NCI-H2196 treated with DMSO at 0.1 percent for 48 hours (cell line): Measurements from ENCODE around the gene ERG.
A peak's percentile ranks its signal among the peaks of the same experiment; 100 is the strongest.

Experiments
- DNase-seq: peaks from one replicate; lab custom pipeline; 2025; ENCODE audit not compliant: unreplicated experiment; lab: John Stamatoyannopoulos, UW

The ERG gene

DNA sequence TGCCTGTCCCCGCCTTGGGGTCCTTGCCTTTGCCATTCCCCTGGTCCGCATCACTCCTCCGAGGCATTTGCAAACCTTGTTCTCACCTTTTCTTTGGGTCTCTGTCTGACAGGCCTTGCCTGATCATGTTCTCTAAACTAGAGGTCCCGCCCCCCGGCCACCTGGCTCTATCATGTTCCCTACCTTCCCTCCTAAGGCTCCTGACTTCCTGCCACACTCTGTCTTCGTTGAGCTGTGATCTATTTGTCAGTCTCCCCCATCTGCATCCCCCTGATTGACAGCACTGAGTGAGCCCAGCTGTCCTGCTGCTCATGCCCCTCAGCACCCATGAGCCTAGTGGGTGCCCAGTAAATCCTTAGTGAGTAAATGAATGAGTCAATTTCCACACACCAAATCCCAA is 22.8 kb downstream of the ERG start:
- no peak for DNase-seq

DNA sequence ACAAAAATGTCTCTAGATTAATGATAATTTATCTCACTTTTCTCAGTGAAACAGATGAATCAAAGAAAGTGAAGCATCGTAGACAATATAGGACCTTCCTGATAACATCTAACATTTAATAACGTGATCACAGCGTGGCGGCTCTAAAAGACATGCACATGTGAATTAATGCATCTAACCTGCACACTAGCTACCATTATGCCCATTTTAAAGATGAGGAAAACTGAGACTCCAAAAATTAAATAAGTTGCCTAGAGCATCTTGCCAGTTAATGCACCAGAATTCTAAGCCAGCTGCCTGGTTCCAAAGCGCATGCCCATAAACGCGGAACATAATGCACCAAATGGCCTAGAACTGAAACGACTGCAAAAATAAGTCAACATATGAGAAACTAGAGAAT is 23.5 kb downstream of the ERG start:
- no peak for DNase-seq

DNA sequence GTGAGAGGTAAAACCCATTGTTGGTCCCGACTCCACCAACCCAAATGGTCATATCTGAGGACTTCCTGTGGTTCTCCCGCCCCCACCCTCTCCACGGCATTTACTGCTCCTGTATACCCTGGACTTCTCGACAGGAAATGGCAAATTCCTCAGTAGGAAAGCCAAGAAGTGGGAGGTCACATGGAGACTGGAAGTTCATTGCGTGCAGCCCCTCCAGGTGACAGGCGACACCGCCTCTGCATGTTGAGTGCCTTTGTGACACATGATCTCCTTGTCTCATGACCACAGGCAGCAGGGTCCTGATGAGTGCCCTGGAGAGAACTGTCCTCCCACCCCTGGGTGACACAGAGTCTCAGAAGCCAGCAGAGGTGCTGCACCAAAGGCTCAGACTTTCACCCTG is 24.2 kb downstream of the ERG start:
- no peak for DNase-seq

DNA sequence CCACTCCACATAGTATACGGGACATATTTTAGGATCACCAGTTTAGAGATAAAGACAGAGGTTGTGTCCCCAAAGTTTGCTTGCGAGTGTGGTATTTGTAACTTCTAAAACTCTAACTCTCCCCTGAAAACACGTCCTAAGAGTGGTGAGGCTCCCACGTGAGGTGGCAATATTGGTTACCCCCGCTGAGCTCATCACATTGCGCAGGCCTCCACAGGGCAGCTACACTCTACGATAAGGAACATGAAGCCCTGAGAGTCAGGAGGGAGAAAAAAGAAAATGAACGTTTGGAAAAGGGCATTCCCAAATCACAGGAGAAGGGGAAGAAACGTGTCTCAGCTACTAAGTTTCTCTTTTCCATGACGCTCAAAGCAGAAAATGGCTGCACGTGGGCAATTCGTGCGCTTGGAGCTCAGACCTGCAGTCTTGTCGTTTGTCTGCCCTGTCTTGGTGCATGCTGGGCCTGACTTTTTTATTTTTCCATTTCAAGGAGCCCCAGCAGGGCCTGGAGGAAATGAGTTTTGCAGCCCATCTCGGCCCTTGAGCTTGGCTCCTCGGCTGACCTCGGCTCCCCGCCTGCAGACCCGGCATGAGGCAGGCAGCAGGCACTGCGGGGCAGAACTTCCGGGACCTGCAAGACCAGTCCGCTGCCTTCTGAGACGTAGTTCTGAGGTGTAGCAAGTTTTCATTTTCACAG is 25.7 kb downstream of the ERG start:
- no peak for DNase-seq

DNA sequence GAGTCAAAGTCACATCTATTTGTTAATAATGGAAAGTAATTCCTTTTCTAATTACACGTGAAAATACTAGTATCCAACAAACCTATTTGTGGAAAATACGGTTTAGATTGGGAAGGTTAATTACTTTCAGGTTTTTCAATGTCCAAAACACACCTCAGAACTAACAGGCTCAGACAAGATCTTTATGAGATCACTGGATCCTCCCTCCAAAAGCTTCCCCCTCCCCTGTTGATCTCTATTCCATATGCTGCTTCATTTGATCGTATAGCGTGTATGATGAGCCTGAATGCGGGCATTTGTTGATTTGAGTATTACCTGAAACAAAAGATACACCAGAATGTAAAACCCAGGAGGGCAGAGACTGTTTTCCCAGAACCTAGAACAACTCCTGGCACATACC is 26.5 kb downstream of the ERG start:
- DNase-seq = no peak

DNA sequence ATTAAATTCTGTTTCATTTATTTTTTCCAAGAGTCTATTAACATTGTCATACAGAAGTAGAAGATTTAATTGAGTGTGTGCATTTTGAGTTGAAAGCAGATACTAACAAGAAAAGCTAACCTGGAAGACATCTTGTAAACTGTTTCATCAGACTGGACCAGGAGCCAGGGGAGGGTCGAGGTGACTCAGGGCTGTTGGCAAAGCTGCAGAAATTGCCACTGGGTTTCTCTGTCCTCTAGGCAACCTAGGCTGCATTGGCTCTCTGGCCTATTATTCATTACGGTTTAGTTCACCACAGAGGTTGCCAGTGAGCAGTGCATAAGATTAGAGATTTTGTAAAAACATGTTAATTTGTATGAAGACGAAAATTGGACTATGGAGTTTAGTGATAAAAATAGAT is 27.5 kb downstream of the ERG start:
- no peak for DNase-seq

DNA sequence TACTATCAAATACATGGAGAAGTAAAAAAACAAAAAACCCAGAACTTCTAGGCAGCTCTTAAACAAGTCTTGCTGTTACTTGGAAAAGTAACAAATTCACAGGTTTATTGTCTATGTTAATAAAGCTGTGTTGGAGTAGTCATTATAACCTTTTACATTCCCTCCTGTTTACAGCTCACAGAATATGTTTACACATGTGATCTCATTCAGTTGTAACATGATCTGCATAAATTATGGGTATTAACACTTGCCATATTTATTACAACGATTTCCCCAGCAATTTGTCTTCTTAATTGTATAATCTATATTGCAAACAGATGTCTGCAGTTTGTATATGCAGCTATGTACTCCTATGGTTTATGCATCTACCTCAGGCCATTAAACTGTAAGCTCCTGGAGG is 28.6 kb downstream of the ERG start:
- no peak for DNase-seq

DNA sequence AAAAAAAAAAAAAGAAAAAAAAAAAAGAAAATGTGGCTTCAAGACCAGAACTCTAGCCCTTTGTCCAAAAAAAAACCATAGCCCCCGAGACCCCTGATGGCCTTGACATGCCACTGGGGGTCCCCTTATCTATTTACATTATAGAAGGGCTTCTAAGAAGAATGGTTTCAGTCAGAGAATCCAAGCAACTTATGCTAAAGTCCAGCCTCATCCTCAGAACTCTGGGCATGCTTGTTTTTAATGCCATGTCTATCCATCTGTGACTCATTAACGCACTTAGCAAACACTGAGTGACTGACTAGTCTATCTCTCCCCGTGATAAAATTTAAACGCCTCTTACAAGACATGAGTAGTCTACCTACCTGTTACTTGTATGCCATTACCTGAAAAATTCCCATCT is 29.3 kb downstream of the ERG start:
- no peak for DNase-seq

DNA sequence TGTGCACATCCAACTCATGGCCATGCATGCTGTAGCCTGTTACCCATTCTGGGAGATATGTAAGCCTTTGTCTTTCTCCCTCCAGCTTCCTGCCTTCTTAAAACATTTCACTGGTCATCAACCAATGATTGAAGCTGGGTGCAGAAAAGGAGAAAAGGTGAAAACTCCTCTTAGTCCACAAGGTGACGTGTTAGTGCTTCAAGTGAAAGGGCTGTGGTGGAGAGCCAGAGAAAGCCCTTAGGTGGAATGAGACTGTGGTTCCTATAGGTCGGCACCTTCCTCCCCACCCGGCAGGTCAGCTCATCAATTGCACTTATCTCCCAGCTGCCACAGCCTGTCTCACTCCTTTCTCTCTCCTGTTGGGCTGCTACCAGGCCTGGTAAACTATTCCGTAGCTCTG is 30.4 kb downstream of the ERG start:
- no peak for DNase-seq

DNA sequence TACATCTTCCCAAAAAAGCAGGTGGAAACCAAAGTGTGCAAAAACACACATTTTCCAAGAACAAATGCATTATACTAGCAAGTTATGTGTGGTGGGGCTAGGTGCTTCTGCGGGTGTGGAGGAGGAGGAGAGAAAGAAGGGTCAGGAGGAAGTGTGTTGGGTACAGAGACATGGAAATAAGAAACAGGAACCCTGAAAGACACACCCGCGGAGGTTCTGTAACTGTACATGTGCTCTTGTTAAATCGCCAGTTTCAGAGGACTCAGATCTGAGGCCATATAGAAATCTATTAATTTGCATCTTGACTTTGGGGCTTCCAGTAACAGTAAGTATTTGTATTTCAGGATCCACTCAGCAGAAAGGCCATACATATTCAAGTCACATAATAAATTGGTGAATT is 30.9 kb downstream of the ERG start:
- DNase-seq = no peak

DNA sequence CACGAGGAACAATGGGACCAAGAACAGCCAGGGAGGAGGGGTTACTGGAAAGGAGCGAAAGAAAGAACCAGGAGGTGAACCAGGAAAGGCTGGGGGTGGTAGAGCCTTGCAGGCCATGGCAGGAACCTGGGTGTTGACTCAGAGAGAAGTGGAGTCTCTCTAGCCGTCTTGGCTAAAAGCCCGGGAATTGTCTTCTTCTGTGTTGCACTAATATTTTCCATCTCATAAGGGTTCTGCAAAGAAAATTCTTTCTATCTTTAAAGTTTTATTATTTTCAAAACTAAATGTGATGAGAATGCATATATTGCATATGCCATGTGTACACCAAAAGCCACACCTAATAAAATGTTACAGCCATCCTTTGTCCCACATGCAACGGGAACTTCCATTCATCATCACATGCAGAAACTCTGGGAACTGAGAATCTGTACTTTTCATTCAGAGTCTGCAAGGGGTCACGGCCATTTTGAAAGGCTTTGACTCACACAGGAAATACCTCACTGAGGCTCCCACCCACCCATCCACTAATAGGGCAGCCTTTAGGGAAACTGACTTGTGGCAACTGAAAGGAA is 38.0 kb downstream of the ERG start:
- DNase-seq = peak; percentile 71

DNA sequence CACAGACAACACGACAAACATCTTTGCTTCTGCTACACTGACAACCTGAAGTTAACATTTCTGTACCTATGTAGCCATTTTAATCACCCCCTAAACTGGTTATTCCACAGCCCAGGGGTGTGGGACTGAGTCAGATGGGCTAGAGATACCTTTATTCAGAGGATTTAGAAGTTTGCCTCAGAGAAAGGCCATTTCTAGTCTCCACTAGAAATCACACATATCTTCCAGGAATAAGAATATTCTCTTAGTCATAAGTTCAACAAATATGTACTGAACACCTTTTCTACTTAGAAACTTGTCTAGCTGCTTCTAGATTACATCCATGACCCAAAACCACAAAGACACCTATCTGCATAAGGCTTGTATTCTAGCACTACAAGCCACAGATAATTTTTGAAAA is 38.8 kb downstream of the ERG start:
- no peak for DNase-seq

DNA sequence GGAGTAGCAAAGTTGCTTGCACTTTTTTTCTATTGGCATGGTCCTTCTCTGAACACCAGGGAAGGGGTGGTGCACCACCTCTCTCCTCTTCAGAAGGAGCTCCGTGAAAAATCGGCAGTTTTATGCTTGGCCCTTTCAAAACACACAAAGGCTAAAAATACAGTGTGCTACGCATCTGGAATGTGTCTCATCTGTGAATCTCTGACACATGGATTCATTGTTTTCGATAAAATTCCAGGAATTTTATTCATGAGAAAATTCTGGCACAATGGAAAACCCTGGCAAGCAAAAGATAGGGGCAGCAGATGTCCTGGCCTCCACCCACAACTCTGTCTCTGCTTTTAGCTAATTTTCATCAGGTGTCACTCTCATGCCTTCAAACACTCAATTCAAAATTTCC is 42.9 kb downstream of the ERG start:
- no peak for DNase-seq

DNA sequence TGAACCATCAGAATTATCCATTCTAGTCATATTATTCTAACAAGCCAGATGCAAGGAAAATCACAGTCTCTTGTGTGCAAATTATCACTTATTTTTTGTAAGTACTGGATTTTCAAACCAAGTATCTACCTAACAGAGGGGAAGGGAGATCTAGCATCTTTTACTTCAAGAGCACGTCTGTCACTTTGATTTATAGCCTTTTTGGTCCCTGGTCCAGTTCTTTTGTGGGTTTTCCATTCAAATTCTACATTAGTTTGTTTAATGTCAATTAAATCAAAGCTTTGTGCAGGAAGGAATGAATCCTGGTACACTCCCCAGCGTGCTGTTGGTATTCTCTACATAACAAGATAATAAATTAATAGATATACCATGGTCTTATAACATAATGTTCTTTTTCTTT is 43.6 kb downstream of the ERG start:
- DNase-seq = no peak

DNA sequence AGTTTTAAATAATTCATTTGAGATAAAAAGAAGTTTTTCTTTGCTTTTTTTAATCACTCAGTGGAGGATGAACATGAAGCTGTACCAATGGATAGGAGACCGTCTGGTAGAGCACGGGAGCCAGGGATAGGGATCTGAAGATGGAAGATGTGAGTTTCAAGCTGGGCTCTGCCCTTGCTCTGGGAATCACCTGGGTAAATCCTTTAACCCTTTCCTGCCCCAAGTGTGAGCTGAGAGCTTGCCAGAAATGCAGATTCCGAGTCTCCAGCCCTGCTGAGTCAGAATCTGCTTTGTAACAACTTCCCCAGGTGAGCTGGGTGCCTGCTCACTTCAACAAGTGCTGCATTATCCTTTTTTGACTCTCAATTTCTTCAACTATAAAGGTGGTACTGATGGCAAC is 44.1 kb downstream of the ERG start:
- no peak for DNase-seq

DNA sequence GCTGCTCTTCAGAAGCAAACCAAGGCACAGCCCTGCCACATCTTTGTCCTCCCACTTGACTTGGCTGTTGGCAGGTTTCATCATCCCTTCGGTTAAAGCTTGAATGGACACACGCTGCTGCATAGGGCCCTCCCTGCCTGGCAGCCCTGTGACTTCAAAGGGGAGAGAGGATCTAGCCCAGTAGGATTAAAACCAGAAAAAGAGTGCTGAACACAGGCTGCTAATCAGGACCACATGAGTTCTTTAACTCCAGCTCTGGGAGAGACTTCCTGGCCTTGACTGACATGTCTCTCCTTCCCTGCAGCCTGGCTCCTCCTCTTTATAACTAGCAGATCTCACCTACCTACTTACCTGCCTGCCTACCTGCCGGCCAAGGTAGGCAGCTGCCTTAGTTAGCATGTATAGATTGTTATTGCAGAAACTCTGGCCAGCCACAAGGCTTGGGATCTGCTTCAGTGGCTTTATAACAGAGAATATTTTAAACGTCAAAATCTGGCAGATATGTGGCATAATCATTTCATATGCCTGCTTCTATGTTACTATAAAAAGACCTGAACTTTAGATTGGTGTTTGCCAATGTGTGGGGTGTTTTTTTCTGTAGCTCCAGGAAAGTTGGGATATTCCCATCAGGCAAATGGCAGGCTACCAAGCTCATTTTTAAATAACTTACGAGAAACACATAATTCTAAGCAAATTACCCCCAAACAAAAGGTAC is 49.4 kb downstream of the ERG start:
- no peak for DNase-seq

DNA sequence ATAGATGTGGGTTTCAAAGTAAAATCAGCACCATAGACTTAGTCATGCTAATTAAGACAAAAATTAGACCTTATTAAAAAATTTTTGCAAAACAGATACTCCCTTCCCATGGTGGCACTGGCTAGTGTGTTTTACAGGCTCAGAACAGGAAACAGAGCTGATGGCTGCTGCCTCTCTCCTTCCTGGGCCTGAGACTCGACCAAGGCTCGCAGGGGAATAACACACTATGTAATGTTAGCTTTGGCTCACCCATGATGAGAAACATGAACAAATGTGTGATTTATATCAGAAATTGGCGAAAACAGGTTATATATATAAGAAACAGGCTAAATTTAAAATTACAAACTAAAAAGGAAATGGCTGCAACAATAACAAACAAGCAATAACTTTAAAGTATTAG is 50.7 kb downstream of the ERG start:
- no peak for DNase-seq

DNA sequence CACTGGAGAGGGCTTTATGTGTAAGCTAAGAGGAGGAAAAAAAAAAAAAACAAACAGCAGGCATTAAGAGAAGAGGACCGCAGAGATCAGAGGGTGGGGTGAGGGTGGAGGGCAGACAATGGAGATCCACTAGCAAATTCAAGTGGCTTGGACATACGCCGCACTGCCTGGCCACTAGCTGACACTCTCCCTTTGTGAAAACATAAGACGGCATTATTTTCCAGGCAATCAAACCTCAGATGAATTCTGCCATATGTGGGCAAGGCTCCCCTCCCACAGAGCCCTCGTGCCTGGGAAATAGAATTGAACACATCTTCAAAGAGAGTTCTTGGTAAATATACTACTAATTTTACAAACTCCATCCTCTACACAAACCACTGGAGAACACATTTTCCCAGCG is 53.6 kb downstream of the ERG start:
- DNase-seq = no peak

DNA sequence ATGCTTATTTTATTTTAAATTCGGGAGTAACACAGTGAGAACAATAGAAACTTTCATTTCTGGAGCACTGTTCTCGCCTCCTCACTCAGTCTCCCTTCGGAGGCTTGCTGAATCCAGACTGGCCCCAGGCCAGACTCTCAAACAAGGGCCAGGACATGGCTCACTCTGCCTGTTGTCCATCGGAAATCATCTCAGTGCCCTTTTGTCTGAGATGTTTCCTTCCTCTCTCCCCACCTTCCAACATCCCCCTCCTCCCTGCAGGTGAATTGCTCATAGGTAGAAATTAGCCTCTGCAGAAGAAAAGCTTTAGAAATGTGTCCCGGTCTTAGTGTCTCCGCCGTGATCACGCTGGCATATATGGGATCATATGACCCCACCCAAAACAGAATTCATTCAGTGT is 55.2 kb downstream of the ERG start:
- DNase-seq = no peak

DNA sequence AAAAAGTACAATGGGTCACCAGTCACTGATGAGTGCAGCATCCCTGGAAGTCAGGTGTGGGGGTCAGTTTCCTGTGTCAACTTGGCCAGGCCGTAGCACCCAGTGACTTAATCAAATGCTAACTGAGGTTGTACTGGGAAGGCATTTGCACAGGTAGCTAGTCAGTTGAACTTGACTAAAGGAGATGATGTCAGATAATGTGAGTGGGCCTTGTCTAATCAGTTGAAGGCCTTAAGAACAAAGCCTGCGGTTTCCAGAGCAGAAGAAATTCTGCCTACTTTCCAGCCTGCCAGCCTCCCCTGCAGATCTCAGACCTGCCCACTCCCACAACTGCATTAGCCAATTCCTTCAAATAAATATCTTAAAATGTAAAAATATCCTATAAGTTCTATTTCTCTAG is 57.1 kb downstream of the ERG start:
- no peak for DNase-seq

DNA sequence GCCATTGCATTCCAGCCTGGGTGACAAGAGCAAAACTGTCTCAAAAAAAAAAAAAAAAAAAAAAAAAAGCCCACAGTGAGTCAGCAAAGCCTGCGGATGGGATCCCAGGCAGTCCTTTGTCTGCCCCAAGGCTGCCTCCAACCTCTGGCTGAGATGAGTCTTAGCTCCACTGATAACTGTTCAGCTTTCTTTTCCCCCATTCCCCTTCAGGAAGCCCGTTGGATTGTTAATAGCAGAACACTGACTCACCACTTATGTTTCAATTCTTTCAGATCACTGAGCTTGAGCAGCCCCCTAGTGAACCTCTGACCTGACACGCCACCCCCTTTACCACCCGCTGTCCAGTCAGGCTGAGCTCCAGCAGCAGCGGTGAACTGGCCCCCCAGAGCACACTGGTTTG is 57.5 kb downstream of the ERG start:
- DNase-seq = no peak

DNA sequence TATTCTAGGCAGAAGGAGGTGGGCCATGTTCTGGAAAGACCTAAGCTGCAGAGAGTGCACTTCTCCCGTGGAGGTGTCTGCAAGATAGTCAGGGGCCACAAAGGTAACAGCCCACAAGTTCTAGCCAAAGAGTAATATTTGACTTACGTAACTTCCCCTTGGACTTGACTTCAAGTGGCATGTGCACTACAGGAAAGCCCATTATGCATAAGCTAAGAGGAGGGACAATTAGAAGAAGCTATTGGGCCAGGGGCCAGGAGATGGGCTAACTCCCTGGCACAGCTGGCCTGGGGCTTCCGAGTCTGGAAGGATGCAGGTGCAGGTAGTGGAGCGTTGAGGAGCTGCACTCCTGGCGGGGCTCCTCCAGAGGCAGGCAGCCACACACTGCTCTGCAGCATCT is 58.3 kb downstream of the ERG start:
- DNase-seq = peak; percentile 81

DNA sequence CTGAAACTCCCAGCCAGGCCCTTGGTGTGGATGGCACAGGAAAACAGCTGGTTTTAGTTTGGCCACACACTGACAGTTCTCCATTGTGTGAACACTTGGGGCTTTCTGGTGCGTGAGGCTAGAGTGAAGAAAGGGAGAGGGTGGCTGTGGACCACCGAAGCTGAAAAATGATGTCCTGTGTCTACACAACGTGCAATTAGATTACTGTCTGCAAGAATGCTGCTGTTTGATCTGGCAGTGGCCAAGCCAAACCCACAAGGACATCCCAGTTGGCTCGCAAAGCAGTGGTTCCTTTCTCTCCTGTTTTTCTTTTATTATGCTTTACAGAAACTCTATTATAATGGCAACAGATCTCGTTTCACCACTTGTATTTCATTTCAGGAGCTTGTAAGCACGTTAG is 58.9 kb downstream of the ERG start:
- DNase-seq = peak; percentile 54
